ENCODE measurements around the gene ELFN2. TPM values are rescaled to one million over a fixed set of nuclear protein-coding genes. Genes with fewer than 3 reads are reported as not detected.

ELFN2 gene
- total RNA-seq, 3 donors from 2014 or later, result not detected

DNA sequence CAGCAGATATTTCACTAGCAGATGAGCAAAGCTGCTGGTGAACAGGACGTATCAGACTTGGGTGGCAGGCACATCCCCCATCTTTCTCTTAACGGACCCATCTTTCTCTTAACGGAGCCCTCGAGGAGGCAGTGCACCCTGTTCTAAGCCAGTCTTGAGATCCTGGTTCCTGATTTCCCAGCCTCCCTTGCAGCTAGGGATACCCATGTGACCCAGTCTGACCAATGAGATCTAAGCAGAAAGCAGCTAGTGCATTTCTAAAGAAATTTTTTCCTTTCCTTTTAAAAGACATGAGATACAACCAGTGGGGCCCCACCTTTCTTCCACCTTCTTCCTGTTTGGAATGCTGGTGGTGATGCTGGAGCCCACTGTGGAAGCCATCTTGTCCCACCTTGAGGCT, 13.6 kb upstream of the ELFN2 start:
- no peak overlapping the region for H3K27ac ChIP-seq
- H3K36me3 ChIP-seq, result no peaks in the 10 kb centered on the region
- H3K27me3 ChIP-seq, result peaks cover 0 to 17% of the 10 kb centered on the region in 2 donors
- no peaks in the 10 kb centered on the region for H3K4me1 ChIP-seq
- peaks cover 0 to 8% of the 10 kb centered on the region in 2 donors for H3K9me3 ChIP-seq
- TF ChIP-seq POLR2A (IDR thresholded peaks at IDR 0.05) (no peak), POLR2AphosphoS5 (IDR thresholded peaks at IDR 0.05) (no peak)
- TF ChIP-seq, protein P1, sequence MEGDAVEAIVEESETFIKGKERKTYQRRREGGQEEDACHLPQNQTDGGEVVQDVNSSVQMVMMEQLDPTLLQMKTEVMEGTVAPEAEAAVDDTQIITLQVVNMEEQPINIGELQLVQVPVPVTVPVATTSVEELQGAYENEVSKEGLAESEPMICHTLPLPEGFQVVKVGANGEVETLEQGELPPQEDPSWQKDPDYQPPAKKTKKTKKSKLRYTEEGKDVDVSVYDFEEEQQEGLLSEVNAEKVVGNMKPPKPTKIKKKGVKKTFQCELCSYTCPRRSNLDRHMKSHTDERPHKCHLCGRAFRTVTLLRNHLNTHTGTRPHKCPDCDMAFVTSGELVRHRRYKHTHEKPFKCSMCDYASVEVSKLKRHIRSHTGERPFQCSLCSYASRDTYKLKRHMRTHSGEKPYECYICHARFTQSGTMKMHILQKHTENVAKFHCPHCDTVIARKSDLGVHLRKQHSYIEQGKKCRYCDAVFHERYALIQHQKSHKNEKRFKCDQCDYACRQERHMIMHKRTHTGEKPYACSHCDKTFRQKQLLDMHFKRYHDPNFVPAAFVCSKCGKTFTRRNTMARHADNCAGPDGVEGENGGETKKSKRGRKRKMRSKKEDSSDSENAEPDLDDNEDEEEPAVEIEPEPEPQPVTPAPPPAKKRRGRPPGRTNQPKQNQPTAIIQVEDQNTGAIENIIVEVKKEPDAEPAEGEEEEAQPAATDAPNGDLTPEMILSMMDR (IDR thresholded peaks at IDR 0.05), result no peak
- intact Hi-C loops (cut with DNase I; ENCODE audit: low total_unique reads), result no loop called here
- DNase-seq (ENCODE audit: low spot score in 2 of 2), result no peak
- H3K4me3 ChIP-seq, result no peak overlapping the region

DNA sequence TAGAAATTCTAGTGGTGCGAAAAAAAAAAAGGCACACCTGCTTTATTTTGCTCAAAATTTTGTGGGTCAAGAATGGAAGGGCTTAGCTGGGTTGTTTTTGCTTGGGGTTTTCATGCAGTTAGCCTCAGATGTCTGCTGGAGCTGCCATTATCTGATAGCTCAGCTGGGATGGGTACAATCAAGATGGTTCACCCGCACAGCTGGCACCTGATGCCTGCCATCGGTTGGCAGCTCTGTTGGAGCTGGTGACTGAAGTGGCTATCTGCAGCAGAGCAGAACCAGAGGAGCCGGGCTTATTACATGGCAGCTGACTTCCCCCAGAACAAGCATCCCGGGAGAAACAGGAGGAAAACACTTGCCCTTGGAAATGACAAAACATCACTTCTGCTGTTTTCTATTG, 12.1 kb upstream of the ELFN2 start:
- peaks cover 0 to 17% of the 10 kb centered on the region in 2 donors for H3K27me3 ChIP-seq
- intact Hi-C loops (cut with DNase I; ENCODE audit: low total_unique reads), result no loop called here
- TF ChIP-seq POLR2AphosphoS5 (IDR thresholded peaks at IDR 0.05) (no peak), POLR2A (IDR thresholded peaks at IDR 0.05) (no peak)

DNA sequence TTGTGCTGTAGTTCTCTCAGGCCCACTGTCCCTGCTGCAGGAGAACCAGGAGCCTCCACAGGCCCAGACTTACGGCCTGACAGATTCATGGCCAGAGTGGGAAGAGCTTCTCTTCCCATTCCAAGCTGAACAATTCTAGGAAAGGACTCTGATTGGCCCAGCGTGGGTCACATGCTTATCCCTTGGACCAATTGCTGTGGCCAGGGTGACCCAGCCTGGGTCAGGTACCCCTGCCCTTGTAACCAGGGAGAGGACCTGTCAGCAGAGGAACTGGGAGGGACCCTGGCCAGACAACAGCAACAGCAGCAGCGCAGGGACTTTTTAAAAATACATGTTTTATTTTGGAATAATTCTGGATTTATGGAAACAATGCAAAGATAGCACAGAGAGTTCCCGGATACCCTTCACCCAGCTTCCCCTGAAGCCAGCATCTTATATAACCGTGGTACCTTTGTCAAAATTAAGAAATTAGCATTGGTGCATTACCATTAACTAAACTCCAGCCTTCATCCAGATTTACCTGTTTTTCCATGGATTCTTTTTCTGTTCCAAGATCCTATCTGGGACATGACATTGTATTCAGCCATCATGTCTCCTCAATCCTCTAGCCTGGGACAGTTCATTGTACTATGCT, 8.8 kb upstream of the ELFN2 start:
- H3K36me3 ChIP-seq, result no peaks in the 10 kb centered on the region
- no peak for DNase-seq (ENCODE audit: low spot score in 2 of 2)
- H3K4me1 ChIP-seq, result no peaks in the 10 kb centered on the region
- TF ChIP-seq, protein P1 (IDR thresholded peaks at IDR 0.05), result no peak
- TF ChIP-seq POLR2A (IDR thresholded peaks at IDR 0.05) (no peak), POLR2AphosphoS5 (IDR thresholded peaks at IDR 0.05) (no peak)
- peaks cover 0 to 11% of the 10 kb centered on the region in 2 donors for H3K9me3 ChIP-seq
- intact Hi-C loops (cut with DNase I; ENCODE audit: low total_unique reads), result no loop called here
- H3K27ac ChIP-seq, result no peak overlapping the region
- H3K4me3 ChIP-seq, result no peak overlapping the region
- H3K27me3 ChIP-seq, result peaks cover 0 to 4% of the 10 kb centered on the region in 2 donors

More for the DNA sequence above, 12.1 kb upstream of the ELFN2 start:
- Histone ChIP-seq H3K36me3 (no peaks in the 10 kb centered on the region), H3K27ac (no peak overlapping the region), H3K4me1 (no peaks in the 10 kb centered on the region), H3K9me3 (peaks cover 0 to 8% of the 10 kb centered on the region in 2 donors), H3K4me3 (no peak overlapping the region)
- DNase-seq (ENCODE audit: low spot score in 2 of 2), result no peak

DNA sequence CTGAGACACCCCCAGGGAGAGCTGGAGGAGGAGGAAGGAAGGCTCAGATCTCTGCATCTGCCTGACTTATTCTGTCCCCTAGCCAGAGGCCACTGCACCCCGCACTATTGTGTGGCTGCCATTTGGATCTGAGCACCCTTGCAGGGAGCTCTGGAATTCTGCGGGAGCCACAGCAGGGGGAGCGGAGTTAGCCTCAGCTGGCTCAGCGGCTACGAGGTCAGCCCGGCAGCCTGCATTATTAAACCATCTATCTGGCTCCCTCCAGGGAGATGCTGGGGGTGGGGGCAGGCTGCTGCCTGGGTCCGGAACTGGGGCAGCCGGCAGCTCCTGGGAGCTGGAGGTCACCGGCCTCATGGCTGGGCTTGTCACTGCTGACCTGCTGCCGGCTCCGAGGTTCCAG, 6.5 kb upstream of the ELFN2 start:
- no peak for TF ChIP-seq POLR2AphosphoS5 (IDR thresholded peaks at IDR 0.05)
- TF ChIP-seq, protein P1 (IDR thresholded peaks at IDR 0.05), result no peak
- TF ChIP-seq POLR2A (IDR thresholded peaks at IDR 0.05), result no peak
- Histone ChIP-seq H3K27ac (no peak overlapping the region), H3K4me3 (no peak overlapping the region), H3K9me3 (peaks cover 0 to 4% of the 10 kb centered on the region in 2 donors), H3K36me3 (no peaks in the 10 kb centered on the region), H3K4me1 (no peaks in the 10 kb centered on the region), H3K27me3 (peaks cover 0 to 17% of the 10 kb centered on the region in 2 donors)
- intact Hi-C loops (cut with DNase I; ENCODE audit: low total_unique reads), result no loop called here
- DNase-seq (ENCODE audit: low spot score in 2 of 2), result no peak

DNA sequence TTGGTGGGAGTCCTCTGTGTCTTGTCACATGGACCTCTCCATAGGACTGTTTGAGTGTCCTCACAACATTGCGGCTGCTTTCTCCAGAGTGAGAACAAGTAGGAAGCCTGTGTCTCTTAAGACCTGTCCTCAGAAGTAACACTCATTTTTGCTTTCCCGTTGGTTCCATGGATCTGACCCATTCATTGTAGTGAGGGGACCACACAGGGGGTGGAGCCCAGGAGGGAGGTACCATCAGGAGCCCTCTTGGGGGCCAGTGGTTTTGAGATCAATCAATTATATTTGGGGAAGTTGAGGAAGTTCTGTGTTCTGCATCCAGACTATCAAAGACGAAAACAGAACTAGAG, 5.4 kb upstream of the ELFN2 start:
- intact Hi-C loops (cut with DNase I; ENCODE audit: low total_unique reads), result no loop called here
- no peak for DNase-seq (ENCODE audit: low spot score in 2 of 2)
- peaks cover 7 to 28% of the 10 kb centered on the region in 2 donors for H3K27me3 ChIP-seq

More for the DNA sequence above, 5.4 kb upstream of the ELFN2 start:
- H3K4me3 ChIP-seq, result no peak overlapping the region
- H3K36me3 ChIP-seq, result no peaks in the 10 kb centered on the region
- H3K27ac ChIP-seq, result no peak overlapping the region
- H3K9me3 ChIP-seq, result peaks cover 0 to 4% of the 10 kb centered on the region in 2 donors
- no peak for TF ChIP-seq POLR2AphosphoS5 (IDR thresholded peaks at IDR 0.05)
- no peak for TF ChIP-seq POLR2A (IDR thresholded peaks at IDR 0.05)
- TF ChIP-seq, protein P1 (IDR thresholded peaks at IDR 0.05), result no peak
- peaks cover 1 to 4% of the 10 kb centered on the region in 2 donors for H3K4me1 ChIP-seq

All from breast epithelium (tissue), 4 donors.